Measurements from ENCODE around the gene NT5DC4.
A peak's percentile ranks its signal among the peaks of the same experiment; 100 is the strongest.

NT5DC4 gene

GRCh38 chr2:112685271-112685884, 35.4 kb upstream of the NT5DC4 start:
- H3K27ac ChIP-seq (replicated peaks) = peak overlapping the region; percentile 52; the same call in 1 of the 2 replicates
- TF ChIP-seq REST (IDR thresholded peaks at IDR 0.05; ENCODE audit: insufficient replicate concordance, low read depth) (no peak), POLR2AphosphoS5 (IDR thresholded peaks at IDR 0.05; ENCODE audit: low read depth) (no peak), GABPA (IDR thresholded peaks at IDR 0.05; ENCODE audit: low read depth) (no peak), SPI1 (IDR thresholded peaks at IDR 0.05; ENCODE audit: borderline replicate concordance, low read depth) (no peak)

GRCh38 chr2:112686348-112687217, 34.2 kb upstream of the NT5DC4 start:
- Histone ChIP-seq H3K27me3 (ENCODE audit: insufficient read depth, poor library complexity, severe bottlenecking) (no peaks in the 10 kb centered on the region), H3K27ac (replicated peaks) (peak overlapping the region; percentile 52), H3K4me3 (replicated peaks; ENCODE audit: insufficient read depth, low read length) (no peak overlapping the region)
- peak in 1 of 2 experiments; percentile 74 for DNase-seq (ENCODE audit: low read depth in 1 of 2, low spot score in 1 of 2)
- no peak for TF ChIP-seq GABPA (IDR thresholded peaks at IDR 0.05; ENCODE audit: low read depth)
- TF ChIP-seq SPI1 (IDR thresholded peaks at IDR 0.05; ENCODE audit: borderline replicate concordance, low read depth) = peak; percentile 56; the same call in 1 of the 2 replicates

More at GRCh38 chr2:112685271-112685884, 35.4 kb upstream of the NT5DC4 start:
- Histone ChIP-seq H3K27me3 (ENCODE audit: insufficient read depth, poor library complexity, severe bottlenecking) (no peaks in the 10 kb centered on the region), H3K4me3 (replicated peaks; ENCODE audit: insufficient read depth, low read length) (no peak overlapping the region)
- no peak for DNase-seq (ENCODE audit: low read depth in 1 of 2, low spot score in 1 of 2)

GRCh38 chr2:112687522-112687921, 33.3 kb upstream of the NT5DC4 start:
- Histone ChIP-seq H3K27me3 (ENCODE audit: insufficient read depth, poor library complexity, severe bottlenecking) (no peaks in the 10 kb centered on the region), H3K4me3 (replicated peaks; ENCODE audit: insufficient read depth, low read length) (no peak overlapping the region), H3K27ac (replicated peaks) (no peak overlapping the region)
- no peak for TF ChIP-seq POLR2AphosphoS5 (IDR thresholded peaks at IDR 0.05; ENCODE audit: low read depth)
- TF ChIP-seq SPI1 (IDR thresholded peaks at IDR 0.05; ENCODE audit: borderline replicate concordance, low read depth) = no peak
- no peak for DNase-seq (ENCODE audit: low read depth in 1 of 2, low spot score in 1 of 2)

GRCh38 chr2:112688086-112688880, 32.5 kb upstream of the NT5DC4 start:
- H3K4me3 ChIP-seq (replicated peaks; ENCODE audit: insufficient read depth, low read length) = no peak overlapping the region
- DNase-seq (ENCODE audit: low read depth in 1 of 2, low spot score in 1 of 2) = no peak
- H3K27ac ChIP-seq (replicated peaks) = no peak overlapping the region
- TF ChIP-seq REST (IDR thresholded peaks at IDR 0.05; ENCODE audit: insufficient replicate concordance, low read depth) (no peak), CTCF (IDR thresholded peaks at IDR 0.05; ENCODE audit: insufficient read depth, low read length) (no peak)
- H3K27me3 ChIP-seq (ENCODE audit: insufficient read depth, poor library complexity, severe bottlenecking) = no peaks in the 10 kb centered on the region

Measured in HL-60 (cell line).